Gastroesophageal sphincter (tissue), 4 donors: ENCODE results near the gene RPS6KA4. TPM values are rescaled to one million over a fixed set of nuclear protein-coding genes. Genes with fewer than 3 reads are reported as not detected.

Experiments used
- ATAC-seq: fragments of 150-250 bp; one replicate; pipeline ENCODE4 v1.9.1; 2016; ENCODE audit warnings: mild to moderate bottlenecking, moderate library complexity
- H3K27ac ChIP-seq, 4 donors: fragments of 200-600 bp; sonication (generic) in 3 of 4; 1 replicate in 3 of 4; 2 replicates in 1 of 4; pipeline ENCODE4 v1.5.1; 2016 to 2019
- H3K27me3 ChIP-seq: fragments of 200-600 bp; sonication (generic); one replicate; pipeline ENCODE4 v1.5.1; 2019
- H3K36me3 ChIP-seq, 2 donors: fragments of 200-600 bp; sonication (generic); one replicate each; pipeline ENCODE4 v1.5.1; 2019; ENCODE audit warnings: control low read depth in 1 of 2
- H3K4me1 ChIP-seq, 3 donors: fragments of 200-600 bp; sonication (generic); 1 replicate in 2 of 3; 2 replicates in 1 of 3; pipeline ENCODE4 v1.5.1; 2016 to 2019; ENCODE audit warnings: control low read depth in 2 of 3
- H3K4me3 ChIP-seq, 2 donors: fragments of 200-600 bp; sonication (generic); one replicate each; pipeline ENCODE4 v1.5.1; 2019; ENCODE audit warnings: mild to moderate bottlenecking in 1 of 2, moderate library complexity in 1 of 2
- H3K9me3 ChIP-seq, 3 donors: fragments of 200-600 bp; sonication (generic); one replicate each; pipeline ENCODE4 v1.5.1; 2017 to 2019; ENCODE audit warnings: control low read depth in 2 of 3
- CTCF ChIP-seq, 4 experiments: fragments of 200-600 bp in 2 of 4; fragments of 450-650 bp in 2 of 4; sonication (generic) in 1 of 4; IDR thresholded peaks; one replicate each; pipeline ENCODE4 v1.5.1; 2017 to 2019; ENCODE audit warnings: antibody characterized with exemption in 4 of 4, mild to moderate bottlenecking in 2 of 4, moderate library complexity in 2 of 4
- EP300 ChIP-seq: sonication (generic); formaldehyde crosslinking; IDR thresholded peaks from one replicate; pipeline ENCODE4 v1.6.1; 2017; ENCODE audit warnings: antibody characterized with exemption, mild to moderate bottlenecking
- POLR2A ChIP-seq, 2 donors: fragments of 450-650 bp; IDR thresholded peaks; one replicate each; pipeline ENCODE4 v1.6.1; 2017; ENCODE audit warnings: antibody characterized with exemption in 2 of 2, mild to moderate bottlenecking in 2 of 2, moderate library complexity in 1 of 2
- POLR2AphosphoS5 ChIP-seq: sonication (generic); formaldehyde crosslinking; IDR thresholded peaks from one replicate; pipeline ENCODE4 v1.6.1; 2017; ENCODE audit warnings: antibody characterized with exemption
- WGBS, 2 donors: methylation state at CpG; one replicate each; pipeline ENCODE4 v1.1.5; 2018; ENCODE audit warnings: low coverage in 1 of 2; 5-methylcytosine and 5-hydroxymethylcytosine counted together
- total RNA-seq, 4 donors: library from RNA; depleted of rRNA; stranded (reverse); fragments of >200 nt; gene quantifications; one replicate each; pipeline ENCODE4 v1.1.0, GENCODE V29; 2016

Gene RPS6KA4
- total RNA-seq, 4 donors from 2014 or later = 21.2 to 44.2 (median 28.3) TPM

- 83 to 90% methylated on average over 2 of the region's 5 CpGs for WGBS, 2 donors
- no peak for TF ChIP-seq POLR2A (IDR thresholded peaks at IDR 0.05)
- no peak for TF ChIP-seq POLR2AphosphoS5
- no peak for TF ChIP-seq CTCF (IDR thresholded peaks at IDR 0.05)
- no peak for TF ChIP-seq EP300
- Histone ChIP-seq H3K9me3 (no peaks in the 10 kb centered on the region), H3K36me3 (peaks cover 0 to 32% of the 10 kb centered on the region in 2 donors), H3K4me1 (peaks cover 0 to 5% (median 4%) of the 10 kb centered on the region in 3 donors), H3K27me3 (no peaks in the 10 kb centered on the region), H3K4me3 (no peak overlapping the region), H3K27ac (no peak overlapping the region)
- no peak for ATAC-seq
Observed at GRCh38 chr11:64373598-64373974, 14.6 kb downstream of the RPS6KA4 start.

GRCh38 chr11:64376071-64376470 is 17.1 kb downstream of the RPS6KA4 start:
- Histone ChIP-seq H3K4me3 (no peak overlapping the region), H3K27me3 (no peaks in the 10 kb centered on the region), H3K27ac (no peak overlapping the region), H3K4me1 (peaks cover 0 to 9% (median 5%) of the 10 kb centered on the region in 3 donors), H3K36me3 (peaks cover 0 to 8% of the 10 kb centered on the region in 2 donors), H3K9me3 (no peaks in the 10 kb centered on the region)
- ATAC-seq = no peak
- TF ChIP-seq POLR2A (IDR thresholded peaks at IDR 0.05) = no peak
- no peak for TF ChIP-seq EP300
- 80 to 87% methylated on average over 1 to 3 of the region's 7 CpGs for WGBS, 2 donors

- no peaks in the 10 kb centered on the region for H3K27me3 ChIP-seq
- H3K4me1 ChIP-seq = peaks cover 0 to 9% (median 5%) of the 10 kb centered on the region in 3 donors
- 24 to 29% methylated on average over 7 to 9 of the region's 14 CpGs for WGBS, 2 donors
- TF ChIP-seq POLR2A (IDR thresholded peaks at IDR 0.05) (no peak), CTCF (IDR thresholded peaks at IDR 0.05) (no peak), POLR2AphosphoS5 (no peak), EP300 (no peak)
- no peak overlapping the region for H3K27ac ChIP-seq
- no peak for ATAC-seq
- no peak overlapping the region for H3K4me3 ChIP-seq
- no peaks in the 10 kb centered on the region for H3K9me3 ChIP-seq
- no peaks in the 10 kb centered on the region for H3K36me3 ChIP-seq
Observed at GRCh38 chr11:64378335-64378880, 19.4 kb downstream of the RPS6KA4 start.

- no peak overlapping the region for H3K4me3 ChIP-seq
- WGBS, 2 donors = 100% methylated on average over 1 of the region's 15 CpGs; no CpG with 5 or more reads in 1 of the 2 donors
- peaks cover 0 to 9% (median 5%) of the 10 kb centered on the region in 3 donors for H3K4me1 ChIP-seq
- no peak overlapping the region for H3K27ac ChIP-seq
- H3K27me3 ChIP-seq = no peaks in the 10 kb centered on the region
- ATAC-seq = no peak
- no peak for TF ChIP-seq EP300
- no peak for TF ChIP-seq CTCF (IDR thresholded peaks at IDR 0.05)
- TF ChIP-seq POLR2A (IDR thresholded peaks at IDR 0.05) = no peak
- TF ChIP-seq POLR2AphosphoS5 = no peak
- no peaks in the 10 kb centered on the region for H3K36me3 ChIP-seq
- no peaks in the 10 kb centered on the region for H3K9me3 ChIP-seq
Observed at GRCh38 chr11:64379160-64379559, 20.2 kb downstream of the RPS6KA4 start.

- H3K27me3 ChIP-seq = no peaks in the 10 kb centered on the region
- no peak for ATAC-seq
- H3K36me3 ChIP-seq = no peaks in the 10 kb centered on the region
- peaks cover 0 to 13% (median 5%) of the 10 kb centered on the region in 3 donors for H3K4me1 ChIP-seq
- no peaks in the 10 kb centered on the region for H3K9me3 ChIP-seq
- 78 to 90% methylated on average over 11 to 18 of the region's 35 CpGs for WGBS, 2 donors
- TF ChIP-seq EP300 (no peak), POLR2A (IDR thresholded peaks at IDR 0.05) (no peak), POLR2AphosphoS5 (no peak), CTCF (IDR thresholded peaks at IDR 0.05) (no peak)
- H3K27ac ChIP-seq = no peak overlapping the region
- no peak overlapping the region for H3K4me3 ChIP-seq
Observed at GRCh38 chr11:64379817-64380709, 21.1 kb downstream of the RPS6KA4 start.
